Measurements from ENCODE around the gene NRSN2.

Gene NRSN2, protein sequence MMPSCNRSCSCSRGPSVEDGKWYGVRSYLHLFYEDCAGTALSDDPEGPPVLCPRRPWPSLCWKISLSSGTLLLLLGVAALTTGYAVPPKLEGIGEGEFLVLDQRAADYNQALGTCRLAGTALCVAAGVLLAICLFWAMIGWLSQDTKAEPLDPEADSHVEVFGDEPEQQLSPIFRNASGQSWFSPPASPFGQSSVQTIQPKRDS

DNA sequence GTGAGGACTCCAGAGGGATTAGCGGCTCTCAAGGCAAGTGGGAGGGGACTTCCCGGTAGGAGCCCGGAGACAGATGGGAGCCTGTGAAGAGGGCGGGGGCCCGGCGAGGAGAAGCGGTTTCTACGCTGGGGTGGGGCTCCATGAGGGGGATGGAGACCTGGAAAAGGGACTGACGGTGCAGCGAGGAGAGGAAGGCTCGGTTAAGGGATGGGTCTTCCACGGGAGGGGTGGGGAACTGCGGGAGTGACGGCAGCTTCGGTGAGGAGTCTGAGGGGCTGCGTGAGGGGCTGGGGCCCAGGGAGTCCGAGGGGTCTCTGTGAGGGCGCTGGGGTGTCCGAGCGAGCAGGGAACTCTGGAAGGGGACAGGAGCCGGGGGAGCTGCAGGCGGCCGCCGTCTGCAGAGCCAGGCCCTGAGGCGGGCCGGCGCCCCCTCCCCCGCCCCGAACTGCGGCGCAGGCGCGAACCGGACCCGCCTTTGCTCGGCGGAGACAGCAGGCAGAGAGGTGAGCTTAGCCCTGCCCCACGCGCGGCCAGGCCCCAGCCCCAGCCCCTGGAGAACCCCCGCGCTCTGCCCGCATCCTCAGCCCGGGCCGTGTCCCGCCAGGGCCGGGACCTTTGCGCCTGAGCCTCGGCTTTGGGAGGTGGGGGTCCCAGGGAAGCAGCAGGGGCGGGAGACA is at the start of gene NRSN2:
NRSN2 (plus strand) TSS at position 472 of the 677 bp plus-strand sequence. CDS start 2,533 bp downstream, outside the sequence.
- peak; percentile 65 for DNase-seq (ENCODE audit: low read depth)
- TF ChIP-seq, protein P1, sequence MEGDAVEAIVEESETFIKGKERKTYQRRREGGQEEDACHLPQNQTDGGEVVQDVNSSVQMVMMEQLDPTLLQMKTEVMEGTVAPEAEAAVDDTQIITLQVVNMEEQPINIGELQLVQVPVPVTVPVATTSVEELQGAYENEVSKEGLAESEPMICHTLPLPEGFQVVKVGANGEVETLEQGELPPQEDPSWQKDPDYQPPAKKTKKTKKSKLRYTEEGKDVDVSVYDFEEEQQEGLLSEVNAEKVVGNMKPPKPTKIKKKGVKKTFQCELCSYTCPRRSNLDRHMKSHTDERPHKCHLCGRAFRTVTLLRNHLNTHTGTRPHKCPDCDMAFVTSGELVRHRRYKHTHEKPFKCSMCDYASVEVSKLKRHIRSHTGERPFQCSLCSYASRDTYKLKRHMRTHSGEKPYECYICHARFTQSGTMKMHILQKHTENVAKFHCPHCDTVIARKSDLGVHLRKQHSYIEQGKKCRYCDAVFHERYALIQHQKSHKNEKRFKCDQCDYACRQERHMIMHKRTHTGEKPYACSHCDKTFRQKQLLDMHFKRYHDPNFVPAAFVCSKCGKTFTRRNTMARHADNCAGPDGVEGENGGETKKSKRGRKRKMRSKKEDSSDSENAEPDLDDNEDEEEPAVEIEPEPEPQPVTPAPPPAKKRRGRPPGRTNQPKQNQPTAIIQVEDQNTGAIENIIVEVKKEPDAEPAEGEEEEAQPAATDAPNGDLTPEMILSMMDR (IDR thresholded peaks at IDR 0.05; ENCODE audit: low read depth, low read length): no peak
- TF ChIP-seq, protein P2, sequence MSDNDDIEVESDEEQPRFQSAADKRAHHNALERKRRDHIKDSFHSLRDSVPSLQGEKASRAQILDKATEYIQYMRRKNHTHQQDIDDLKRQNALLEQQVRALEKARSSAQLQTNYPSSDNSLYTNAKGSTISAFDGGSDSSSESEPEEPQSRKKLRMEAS (IDR thresholded peaks at IDR 0.05; ENCODE audit: low read depth, low read length): no peak
- TF ChIP-seq MYC (IDR thresholded peaks at IDR 0.05; ENCODE audit: low read depth, low read length) (no peak), POLR2A (IDR thresholded peaks at IDR 0.05; ENCODE audit: extremely low read depth, insufficient read length) (no peak)
- H3K4me3 ChIP-seq (ENCODE audit: low read depth, low read length): peak within 1 kb of the TSS; percentile 81

DNA sequence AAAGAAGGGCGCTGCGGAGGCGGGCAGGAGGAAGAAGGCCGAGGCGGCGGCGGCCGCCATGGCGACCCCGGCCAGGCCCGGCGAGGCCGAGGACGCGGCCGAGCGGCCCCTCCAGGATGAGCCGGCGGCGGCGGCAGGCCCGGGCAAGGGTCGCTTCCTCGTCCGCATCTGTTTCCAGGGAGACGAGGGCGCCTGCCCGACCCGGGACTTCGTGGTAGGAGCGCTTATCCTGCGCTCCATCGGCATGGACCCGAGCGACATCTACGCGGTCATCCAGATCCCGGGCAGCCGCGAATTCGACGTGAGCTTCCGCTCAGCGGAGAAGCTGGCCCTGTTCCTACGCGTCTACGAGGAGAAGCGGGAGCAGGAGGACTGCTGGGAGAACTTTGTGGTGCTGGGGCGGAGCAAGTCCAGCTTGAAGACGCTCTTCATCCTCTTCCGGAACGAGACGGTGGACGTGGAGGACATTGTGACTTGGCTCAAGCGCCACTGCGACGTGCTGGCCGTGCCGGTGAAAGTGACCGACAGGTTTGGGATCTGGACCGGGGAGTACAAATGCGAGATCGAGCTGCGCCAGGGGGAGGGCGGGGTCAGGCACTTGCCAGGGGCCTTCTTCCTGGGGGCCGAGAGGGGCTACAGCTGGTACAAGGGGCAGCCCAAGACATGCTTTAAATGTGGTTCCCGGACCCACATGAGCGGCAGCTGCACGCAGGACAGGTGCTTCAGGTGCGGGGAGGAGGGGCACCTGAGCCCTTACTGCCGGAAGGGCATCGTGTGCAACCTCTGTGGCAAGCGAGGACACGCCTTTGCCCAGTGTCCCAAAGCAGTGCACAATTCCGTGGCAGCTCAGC is 48.8 kb upstream of the NRSN2 start:
- peak overlapping the region; percentile 95 for H3K4me3 ChIP-seq (ENCODE audit: low read depth, low read length)
- DNase-seq (ENCODE audit: low read depth): peak; percentile 88
- TF ChIP-seq, protein P2 (IDR thresholded peaks at IDR 0.05; ENCODE audit: low read depth, low read length): peak; percentile 46
- TF ChIP-seq POLR2A (IDR thresholded peaks at IDR 0.05; ENCODE audit: extremely low read depth, insufficient read length): peak; percentile 64
- TF ChIP-seq, protein P1 (IDR thresholded peaks at IDR 0.05; ENCODE audit: low read depth, low read length): no peak
- peak; percentile 41 for TF ChIP-seq MYC (IDR thresholded peaks at IDR 0.05; ENCODE audit: low read depth, low read length)

DNA sequence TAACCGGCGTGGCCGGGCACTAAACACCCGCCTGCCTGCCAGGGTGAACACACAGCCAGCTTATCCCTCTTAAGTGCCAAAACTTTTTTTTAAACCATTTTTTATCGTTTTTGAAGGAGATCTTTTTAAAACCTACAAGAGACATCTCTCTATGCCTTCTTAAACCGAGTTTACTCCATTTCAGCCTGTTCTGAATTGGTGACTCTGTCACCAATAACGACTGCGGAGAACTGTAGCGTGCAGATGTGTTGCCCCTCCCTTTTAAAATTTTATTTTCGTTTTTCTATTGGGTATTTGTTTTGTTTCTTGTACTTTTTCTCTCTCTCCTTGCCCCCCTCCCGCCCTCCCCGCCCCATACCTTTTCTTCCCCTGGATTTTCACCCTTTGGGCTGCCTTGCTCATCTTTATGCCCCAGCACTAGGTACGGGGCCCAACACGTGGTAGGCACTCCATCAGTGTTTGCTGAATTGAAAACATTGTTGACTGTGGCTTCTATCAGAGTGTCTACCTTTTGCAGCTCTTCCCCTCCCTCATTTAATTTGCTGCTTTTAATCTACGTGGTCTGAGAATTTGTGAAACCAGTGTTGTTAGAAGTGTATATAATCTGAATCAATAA is 48.0 kb upstream of the NRSN2 start:
- DNase-seq (ENCODE audit: low read depth): no peak
- TF ChIP-seq MYC (IDR thresholded peaks at IDR 0.05; ENCODE audit: low read depth, low read length): no peak
- TF ChIP-seq, protein P2 (IDR thresholded peaks at IDR 0.05; ENCODE audit: low read depth, low read length): peak; percentile 73
- peak overlapping the region; percentile 95 for H3K4me3 ChIP-seq (ENCODE audit: low read depth, low read length)

DNA sequence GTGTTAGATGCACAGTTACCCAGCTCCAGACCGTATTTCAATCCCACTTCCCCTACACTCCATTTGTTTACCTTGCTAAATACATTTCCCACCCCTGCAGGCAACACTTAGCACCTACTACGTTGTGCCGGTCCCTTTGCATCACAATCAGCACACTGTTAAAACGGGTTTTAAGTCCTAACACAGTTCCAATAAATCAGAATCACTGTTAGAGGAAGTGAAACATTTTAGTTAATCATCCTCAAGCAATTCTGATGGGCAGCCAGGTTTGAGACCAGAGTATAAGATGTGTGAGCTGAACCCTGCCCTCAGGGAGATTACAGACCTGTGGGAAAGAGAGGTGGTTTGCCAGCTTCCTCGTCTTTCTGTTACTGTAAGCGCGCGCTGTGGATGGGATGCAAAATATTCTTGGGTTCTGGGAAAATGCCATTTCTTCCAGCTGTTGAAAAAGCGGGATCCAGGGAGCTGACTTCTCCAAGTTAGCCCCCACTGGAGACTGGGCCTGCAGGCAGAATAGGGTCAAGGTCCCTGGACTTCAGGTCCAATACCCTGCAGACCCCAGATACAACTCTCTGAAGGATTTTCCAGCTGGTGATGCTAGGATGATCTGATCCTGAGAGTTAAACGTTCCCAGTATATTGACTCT is 46.4 kb upstream of the NRSN2 start:
- peak; percentile 38 for DNase-seq (ENCODE audit: low read depth)
- TF ChIP-seq, protein P1 (IDR thresholded peaks at IDR 0.05; ENCODE audit: low read depth, low read length): no peak
- TF ChIP-seq, protein P2 (IDR thresholded peaks at IDR 0.05; ENCODE audit: low read depth, low read length): no peak
- TF ChIP-seq POLR2A (IDR thresholded peaks at IDR 0.05; ENCODE audit: extremely low read depth, insufficient read length) (no peak), MYC (IDR thresholded peaks at IDR 0.05; ENCODE audit: low read depth, low read length) (no peak)
- peak overlapping the region; percentile 95 for H3K4me3 ChIP-seq (ENCODE audit: low read depth, low read length)

DNA sequence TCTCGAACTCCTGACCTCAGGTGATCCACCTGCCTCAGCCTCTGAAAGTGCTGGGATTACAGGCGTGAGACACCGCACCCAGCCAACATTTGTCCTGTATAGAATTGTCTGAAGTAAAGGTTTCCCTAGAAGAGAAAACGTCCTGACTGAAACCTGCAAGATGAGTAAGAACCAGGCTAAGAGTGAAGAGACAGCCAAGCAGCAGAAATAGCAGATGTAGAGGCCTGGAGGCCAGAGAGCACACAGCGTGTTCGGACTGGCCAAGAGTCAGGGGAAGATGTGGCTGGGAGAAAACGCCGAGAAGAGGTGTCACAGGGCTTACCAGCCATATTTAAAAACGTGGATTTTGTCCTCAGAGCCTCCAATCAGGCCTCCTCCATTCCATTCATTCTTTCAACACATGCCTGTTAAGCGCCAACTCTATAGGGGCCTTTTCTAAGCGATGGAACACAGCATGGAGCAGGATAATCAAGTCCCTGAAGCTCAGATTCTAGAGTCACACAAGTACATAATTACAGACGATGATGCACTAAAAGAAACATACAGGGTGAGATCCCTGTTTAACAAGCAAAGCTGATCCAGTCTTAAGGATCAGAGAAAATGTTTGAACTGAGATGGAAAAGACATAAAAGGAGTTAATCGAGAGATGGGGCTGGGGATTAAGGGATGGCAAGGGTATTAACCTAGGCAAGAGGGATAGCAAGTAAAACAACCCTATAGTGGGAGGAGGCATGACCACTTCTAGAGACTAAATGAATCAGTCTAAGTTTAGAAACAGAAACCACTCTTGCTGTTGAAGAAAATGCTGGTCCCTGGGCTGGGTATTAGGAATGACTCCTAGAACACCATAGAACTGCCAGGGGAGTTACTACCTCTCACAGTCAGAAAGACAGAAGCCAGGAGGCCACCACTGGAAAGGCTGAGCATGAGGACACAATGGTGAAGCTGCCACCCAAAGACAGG is 44.7 kb upstream of the NRSN2 start:
- no peak for DNase-seq (ENCODE audit: low read depth)
- TF ChIP-seq, protein P2 (IDR thresholded peaks at IDR 0.05; ENCODE audit: low read depth, low read length): no peak
- TF ChIP-seq, protein P1 (IDR thresholded peaks at IDR 0.05; ENCODE audit: low read depth, low read length): no peak
- TF ChIP-seq POLR2A (IDR thresholded peaks at IDR 0.05; ENCODE audit: extremely low read depth, insufficient read length): no peak
- TF ChIP-seq MYC (IDR thresholded peaks at IDR 0.05; ENCODE audit: low read depth, low read length): no peak
- no peak overlapping the region for H3K4me3 ChIP-seq (ENCODE audit: low read depth, low read length)

Measured in NB4 (cell line).